ENCODE data around the gene ZSCAN30.
A peak's percentile ranks its signal among the peaks of the same experiment; 100 is the strongest.

ZSCAN30 gene

DNA sequence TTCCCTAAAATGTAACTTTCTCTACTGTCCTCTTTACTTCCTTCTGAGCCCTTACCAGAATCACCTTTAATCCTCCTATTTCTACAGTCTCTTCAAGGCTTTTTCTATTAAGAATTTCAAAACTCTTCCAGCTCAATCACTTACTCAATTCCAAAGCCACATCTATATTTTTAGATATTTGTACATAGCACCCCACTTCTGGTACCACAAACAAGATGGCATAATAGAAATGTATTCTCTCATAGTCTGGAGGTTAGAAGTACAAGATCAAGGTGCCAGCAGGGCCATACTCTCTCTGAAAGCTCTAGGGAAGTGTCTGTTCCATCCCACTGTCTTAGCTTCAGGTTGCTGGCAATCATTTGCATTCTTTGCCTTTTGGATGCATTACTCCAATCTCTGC, 11.1 kb downstream of the ZSCAN30 start:
- DNase-seq (ENCODE audit: low spot score) = no peak

DNA sequence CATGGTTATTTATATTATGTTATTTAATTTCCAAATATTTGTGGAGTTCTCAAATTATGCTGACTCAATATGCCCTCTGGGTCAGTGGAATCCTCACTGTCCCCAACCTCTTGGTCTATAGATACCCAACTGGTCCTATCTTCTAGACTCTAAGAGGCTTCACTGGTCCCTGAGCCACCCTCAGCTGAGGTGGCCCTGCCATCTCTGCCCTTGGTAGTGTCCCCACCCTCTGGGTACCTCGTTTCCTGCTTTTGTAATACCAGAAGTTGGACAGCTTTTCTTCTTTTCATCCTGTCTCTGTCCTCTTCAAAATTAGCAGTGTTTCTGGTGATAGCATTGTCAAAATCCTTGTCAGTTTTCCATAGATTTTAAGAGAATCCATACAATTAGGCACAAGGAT, 11.9 kb downstream of the ZSCAN30 start:
- no peak for DNase-seq (ENCODE audit: low spot score)

DNA sequence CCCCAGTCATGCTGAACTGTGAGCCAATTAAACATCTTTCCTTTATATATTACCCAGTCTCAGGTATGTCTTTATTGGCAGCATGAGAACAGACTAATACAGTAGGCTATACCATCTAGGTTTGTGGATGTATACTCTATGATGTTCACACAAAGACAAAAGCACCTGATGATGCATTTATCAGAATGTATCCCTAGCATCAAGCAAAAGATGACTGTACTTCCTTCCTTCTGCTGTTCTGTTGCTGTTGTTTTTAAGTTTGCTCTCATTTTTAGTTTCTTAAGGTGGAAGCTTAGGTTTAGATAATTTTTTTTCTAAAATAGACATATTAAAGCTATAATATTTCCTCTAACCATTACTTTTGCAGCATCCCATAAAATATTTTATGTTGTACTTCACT, 12.4 kb downstream of the ZSCAN30 start:
- no peak for DNase-seq (ENCODE audit: low spot score)

DNA sequence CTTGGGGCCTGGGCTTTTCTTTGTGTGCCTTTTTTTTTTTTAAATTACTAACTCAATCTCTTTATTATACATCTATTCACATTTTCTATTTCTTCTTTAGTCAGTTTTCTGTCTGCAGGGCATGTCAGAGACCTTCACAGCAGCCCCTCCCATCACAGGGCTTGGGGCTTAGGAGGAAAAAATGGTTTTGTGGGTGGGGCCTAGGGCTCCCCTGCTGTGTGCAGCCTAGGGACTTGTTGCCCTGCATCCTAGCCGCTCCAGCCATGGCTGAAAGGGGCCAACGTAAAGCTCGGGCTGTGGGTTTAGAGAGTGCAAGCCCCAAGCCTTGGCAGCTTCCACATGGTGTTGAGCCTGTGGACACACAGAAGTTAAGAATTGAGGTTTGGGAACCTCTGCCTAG, 13.8 kb downstream of the ZSCAN30 start:
- DNase-seq (ENCODE audit: low spot score) = no peak

DNA sequence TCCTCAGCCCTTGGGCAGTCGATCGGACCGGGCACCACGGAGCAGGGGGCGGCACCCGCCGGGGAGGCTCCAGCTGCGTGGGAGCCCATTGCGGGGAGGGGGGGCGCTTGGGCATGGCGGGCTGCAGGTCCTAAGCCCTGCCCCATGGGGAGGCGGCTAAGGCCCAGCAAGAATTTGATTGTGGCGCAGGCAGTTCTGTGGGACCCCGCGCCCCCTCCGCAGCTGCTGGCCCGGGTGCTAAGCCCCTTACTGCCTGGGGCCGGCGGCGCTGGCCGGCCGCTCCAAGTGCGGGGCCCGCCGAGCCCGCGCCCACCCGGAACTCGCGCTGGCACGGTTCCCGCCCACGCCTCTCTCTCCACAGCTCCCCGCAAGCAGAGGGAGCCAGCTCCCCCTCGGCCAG, 18.4 kb downstream of the ZSCAN30 start:
- DNase-seq (ENCODE audit: low spot score) = no peak

DNA sequence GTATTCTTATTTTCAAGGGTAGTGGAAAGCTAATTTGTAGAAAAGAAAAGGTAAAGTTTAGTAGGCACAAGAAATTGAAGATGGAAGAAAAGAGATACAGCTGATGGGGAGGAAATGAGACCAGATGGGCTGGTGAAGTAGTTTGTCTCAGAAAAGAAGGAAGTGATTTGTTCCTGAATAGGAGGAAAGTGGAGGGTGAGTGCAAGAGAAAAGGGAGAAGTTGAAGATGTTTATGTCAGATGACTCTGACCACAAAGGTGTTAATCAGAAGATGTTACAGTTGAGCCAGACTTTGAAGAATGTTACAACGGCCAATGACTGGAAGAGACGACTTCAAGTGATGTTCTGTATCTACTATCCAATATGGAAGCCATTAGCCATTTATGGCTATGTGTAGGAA, 21.2 kb downstream of the ZSCAN30 start:
- peak; percentile 27 for DNase-seq (ENCODE audit: low spot score)

DNA sequence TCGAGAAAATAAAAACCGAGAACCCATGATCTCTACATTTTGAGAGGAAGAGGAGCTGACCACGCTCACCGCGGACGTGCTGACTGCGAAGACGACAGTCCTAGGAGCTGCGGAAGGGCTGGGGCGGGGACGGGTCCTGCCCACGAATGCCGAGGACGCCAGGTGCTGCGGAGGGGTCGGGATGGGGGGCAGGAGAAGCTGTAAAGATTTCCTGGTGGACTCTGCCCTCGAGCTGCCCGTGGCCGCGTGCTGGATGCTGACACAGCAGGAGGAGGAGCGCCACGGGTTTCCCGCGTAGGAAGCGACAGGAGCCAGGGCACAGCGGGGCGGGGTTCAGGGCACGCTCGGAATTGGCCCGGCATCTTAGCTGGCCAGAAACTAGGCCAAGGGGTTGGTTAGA, 22.2 kb downstream of the ZSCAN30 start:
- no peak for DNase-seq (ENCODE audit: low spot score)

DNA sequence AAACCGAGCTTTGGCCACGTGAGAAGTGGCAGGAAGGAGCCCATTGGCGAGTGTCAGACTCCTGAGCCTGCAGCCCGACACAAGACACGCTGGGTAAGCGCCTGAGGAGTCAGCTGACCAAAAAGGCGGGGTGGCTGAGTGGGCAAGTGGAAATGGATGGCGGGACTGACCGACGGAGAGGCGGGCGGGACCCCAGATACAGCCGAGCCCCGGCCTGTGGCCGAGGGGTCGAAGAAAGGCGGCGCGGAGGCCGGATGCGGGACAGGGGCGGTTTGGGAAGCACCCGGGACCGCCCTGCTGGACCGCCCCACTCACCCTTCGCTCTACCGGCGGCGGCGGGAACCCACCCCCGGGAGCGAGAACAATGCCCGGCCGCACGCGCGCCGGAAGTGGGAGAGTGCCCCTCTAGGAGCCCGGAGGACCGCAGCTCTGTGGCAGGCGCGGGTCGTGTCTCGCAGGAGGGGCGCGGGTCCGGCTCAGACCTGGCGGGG, 22.8 kb downstream of the ZSCAN30 start:
- DNase-seq (ENCODE audit: low spot score) = peak; percentile 64

DNA sequence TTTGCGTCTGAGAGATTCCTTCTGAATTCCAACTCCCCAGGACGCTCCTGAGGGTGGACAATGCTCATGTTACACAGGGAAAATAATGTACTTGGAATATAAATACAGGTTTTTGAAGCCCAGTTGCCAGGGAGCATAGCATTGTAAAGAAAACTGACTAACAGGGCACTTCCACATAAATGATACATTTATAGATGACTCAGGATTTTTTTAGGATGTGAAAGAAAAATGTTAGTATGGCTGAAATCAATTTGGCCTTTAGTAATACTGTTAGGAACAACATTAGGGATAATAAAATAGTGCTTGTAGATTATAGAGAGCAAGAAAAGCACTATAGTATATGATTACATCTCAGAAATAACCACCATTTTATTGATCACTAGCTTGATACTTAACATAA, 25.6 kb downstream of the ZSCAN30 start:
- DNase-seq (ENCODE audit: low spot score) = no peak

DNA sequence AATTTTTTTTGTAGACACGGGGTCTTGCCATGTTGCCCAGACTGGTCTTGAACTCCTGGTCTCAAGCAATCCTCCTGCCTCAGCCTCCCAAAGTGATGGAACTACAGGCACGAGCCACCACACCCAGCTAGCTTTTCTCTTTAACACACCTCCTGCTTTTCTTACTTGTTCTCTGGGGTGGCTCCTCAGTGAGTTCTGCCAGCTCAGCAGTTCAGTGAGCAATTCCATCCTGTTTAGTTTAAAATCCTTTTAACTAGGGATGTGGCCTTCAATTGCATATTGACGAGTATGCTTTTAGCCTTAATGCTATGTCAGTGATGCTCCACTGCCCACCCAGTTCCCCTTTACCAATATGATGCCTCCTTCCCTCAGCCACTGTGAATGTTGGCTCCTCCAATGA, 33.1 kb downstream of the ZSCAN30 start:
- DNase-seq (ENCODE audit: low spot score) = no peak

DNA sequence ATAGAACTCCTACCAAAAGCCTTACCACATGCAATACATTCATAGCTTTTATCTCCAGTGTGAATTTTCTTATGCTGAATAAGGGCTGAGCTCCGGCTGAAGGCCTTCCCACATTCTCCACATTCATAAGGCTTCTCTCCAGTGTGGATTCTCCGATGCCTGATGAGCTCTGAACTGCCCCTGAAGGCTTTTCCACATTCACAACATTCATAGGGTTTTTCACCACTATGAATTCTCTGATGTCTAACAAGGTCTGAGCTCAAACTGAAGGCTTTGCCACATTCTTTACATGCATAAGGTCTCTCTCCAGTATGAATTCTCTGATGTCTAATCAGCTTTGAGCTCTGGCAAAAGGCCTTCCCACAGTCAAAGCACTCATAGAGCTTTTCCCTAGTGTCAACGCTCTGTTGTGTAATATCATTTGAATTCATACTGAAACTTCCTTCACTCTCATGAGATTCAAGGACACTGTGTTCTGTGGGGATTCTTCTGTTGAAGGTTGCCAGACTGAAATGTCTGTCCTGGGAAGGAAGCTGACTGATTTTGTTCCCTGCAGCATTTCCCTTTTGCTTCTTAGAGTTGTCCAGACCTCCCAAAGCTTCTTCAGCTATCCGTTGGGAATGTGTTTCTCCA, 36.3 kb downstream of the ZSCAN30 start:
- no peak for DNase-seq (ENCODE audit: low spot score)

DNA sequence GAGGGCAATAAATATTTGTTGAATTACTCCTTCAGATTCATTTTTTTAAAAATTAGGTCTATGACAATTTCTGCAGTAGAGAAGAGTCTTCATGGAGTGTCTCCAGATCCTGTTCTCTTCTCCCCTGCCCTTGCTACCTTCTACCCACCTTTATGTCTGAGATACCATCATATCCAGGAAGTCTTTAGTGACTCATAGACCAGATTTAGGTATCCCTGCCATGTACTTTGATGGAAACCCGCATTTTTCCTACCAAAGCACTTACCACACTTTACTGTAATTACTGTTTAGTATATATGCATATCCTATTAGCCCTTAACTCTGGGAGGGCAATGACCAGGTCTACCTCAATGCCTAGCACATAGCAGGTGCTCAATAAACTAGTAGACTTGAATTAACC, 37.6 kb downstream of the ZSCAN30 start:
- no peak for DNase-seq (ENCODE audit: low spot score)

DNA sequence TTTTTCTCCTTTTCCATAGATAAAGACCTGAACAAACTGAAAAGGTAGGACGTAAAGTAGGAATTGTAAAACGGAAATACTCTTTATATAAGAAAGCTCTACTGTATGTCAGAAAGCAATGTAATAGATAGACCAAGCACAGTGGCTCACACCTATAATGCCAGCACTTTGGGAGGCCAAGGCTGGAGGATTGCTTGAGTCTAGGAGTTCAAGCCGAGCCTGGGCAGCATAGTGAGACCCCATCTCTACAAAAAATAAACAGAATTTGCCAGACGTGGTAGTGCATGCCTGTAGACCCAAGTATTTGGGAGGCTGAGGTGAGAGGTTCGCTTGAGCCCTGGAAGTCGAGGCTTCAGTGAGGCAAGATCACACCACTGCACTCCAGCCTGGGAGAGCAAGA, 41.6 kb downstream of the ZSCAN30 start:
- DNase-seq (ENCODE audit: low spot score) = no peak

DNA sequence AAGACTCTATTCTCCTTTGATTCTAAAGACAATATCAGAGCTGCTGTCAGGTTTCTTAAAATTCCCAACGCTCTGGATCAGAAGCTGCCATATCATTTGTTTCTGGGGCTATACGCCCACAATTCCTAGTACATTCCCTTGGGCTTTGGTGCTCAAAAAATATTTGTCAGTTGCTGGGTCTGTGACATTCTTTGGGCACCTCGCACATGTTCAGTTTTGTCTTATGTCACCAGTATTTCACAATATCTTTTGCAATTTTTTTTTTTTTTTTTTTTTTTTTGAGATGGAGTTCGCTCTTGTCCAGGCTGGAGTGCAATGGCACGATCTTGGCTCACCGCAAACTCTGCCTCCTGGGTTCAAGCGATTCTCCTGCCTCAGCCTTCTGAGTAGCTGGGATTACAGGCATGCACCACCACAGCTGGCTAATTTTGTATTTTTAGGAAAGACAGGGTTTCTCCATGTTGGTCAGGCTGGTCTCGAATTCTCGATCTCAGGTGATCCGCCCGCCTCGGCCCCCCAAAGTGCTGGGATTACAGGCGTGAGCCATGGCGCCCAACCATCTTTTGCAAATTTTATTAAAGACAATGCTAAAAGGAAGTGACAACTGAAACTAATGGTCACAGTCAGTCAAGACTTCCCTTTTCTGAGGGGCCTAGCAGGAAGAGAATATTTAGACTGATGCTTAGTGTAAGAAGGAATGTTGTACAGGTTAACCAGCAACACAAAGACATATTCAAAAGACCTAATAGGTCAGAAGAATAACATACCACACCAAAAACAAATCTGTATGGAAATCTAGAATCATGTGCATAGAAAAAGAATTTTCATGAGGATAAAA, 42.4 kb downstream of the ZSCAN30 start:
- peak; percentile 45 for DNase-seq (ENCODE audit: low spot score)

DNA sequence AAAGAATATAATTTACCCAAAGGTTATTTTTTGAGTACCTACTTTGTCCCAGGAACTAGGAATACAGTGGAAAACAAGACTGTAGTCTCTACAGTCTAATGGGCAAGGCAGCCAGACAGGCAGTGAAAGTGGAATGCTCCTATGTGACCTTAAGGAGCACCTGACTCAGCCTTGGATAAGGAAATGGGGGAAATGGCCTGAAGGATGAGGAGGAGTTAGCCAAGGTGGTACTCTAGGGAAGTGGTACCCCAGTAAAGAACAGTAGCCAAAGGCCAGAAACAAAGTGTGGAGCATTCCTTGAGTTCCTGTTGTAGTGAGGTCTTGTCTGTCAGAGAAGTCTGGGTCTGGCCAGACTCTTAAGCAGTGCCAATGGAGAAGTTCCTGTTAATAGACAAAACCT, 43.2 kb downstream of the ZSCAN30 start:
- no peak for DNase-seq (ENCODE audit: low spot score)

DNA sequence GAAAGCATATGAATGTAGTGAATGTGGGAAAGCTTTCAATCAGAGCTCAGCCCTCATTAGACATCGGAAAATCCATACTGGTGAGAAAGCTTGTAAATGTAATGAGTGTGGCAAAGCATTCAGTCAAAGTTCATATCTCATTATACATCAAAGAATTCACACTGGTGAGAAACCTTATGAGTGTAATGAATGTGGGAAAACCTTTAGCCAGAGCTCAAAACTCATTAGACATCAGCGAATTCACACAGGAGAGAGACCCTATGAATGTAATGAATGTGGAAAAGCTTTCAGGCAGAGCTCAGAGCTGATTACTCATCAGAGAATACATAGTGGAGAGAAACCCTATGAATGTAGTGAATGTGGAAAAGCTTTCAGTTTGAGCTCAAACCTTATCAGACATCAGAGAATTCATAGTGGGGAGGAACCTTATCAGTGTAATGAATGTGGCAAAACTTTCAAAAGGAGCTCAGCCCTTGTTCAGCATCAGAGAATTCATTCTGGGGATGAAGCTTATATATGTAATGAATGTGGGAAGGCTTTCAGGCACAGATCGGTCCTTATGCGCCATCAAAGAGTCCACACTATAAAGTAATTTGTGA, 44.2 kb downstream of the ZSCAN30 start:
- DNase-seq (ENCODE audit: low spot score) = no peak

DNA sequence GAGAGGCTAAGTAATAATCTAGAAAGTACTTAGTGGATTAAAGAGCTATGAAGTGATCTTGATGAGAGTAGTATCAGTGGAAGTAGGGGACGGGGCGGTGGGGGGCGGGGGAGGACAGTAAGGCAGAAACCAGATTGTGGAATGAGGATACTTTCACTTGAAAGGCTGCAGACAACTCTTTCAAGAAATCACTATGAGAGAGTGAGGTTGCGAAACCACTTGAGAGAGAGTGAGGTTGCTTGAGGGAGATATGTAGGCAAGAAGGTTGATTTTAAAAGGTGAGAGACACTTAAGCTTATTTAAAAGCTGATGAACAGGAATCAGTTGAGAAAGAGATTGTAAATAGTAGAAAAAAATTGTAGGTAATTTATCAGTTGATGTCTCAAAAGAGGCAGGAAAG, 45.4 kb downstream of the ZSCAN30 start:
- DNase-seq (ENCODE audit: low spot score) = no peak

DNA sequence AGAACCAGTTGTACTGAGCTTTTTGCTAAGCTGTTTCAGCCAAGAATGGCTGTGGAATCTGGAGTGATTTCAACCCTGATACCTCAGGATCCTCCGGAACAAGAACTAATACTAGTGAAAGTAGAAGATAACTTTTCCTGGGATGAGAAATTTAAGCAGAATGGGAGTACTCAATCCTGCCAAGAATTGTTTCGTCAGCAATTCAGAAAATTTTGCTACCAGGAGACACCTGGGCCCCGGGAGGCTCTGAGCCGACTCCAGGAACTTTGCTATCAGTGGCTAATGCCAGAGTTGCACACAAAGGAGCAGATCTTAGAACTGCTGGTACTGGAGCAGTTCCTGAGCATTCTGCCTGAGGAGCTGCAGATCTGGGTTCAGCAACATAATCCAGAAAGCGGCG, 47.6 kb downstream of the ZSCAN30 start:
- no peak for DNase-seq (ENCODE audit: low spot score)

DNA sequence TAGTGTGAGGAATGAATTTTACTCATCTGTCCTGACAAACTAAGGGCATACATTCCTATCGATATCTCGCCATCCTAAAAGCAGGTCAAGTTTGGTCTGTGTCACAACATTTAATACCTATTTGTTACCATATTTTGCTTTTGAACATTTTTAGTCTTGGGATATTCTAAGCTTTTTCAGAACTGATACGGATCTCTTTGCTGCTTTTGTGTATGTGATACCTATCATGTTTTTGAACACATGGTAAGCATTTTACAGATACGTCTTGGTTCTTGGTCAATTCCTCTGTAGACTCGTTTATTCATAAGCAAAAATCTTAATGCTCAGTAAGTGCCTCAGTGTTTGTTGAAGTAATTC, 48.6 kb downstream of the ZSCAN30 start:
- no peak for DNase-seq (ENCODE audit: low spot score)

DNA sequence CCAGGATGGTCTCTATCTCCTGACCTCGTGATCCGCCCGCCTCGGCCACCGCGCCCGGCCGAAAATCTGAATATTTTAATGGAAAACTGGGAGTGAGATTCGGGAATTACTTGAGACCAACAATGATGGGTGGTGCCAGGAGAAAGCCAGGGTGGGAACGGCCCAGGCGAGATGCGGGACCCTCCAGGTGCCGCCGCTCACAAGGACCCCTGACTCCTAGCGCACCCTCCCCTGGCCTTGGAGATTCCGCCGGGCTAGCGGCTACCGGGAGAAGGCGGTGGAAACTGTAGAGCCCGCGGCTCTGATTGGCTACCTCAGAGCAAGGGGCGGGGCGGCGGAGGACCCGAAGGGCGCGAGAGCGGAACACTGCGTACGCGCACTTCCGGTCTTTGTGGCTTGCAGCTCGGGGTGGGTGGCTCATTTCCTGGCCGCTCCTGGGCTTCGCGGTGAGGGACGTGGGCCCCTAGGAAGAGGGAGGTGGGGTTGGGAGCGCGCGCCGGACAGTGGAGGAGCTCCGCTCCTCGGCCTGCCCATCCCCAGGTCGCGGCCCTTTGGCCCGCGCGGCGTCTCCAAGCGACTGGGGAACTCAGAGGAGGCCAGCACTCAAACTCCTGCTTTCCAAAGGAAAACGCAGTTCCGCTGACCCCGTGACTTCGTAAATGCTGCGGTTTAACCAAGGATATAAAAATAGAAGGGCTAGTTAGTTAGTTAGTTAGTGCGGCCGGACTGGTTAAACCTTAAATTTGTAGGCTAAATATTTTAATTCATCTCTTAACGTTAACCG, 49.2 kb downstream of the ZSCAN30 start, which contains the start of gene ZNF397:
Gene ZNF397, plus strand, starts transcription at position 371 of the 784 bp plus-strand sequence. CDS start 1,437 bp downstream, outside the sequence.
- peak; percentile 96 for DNase-seq (ENCODE audit: low spot score)

DNA sequence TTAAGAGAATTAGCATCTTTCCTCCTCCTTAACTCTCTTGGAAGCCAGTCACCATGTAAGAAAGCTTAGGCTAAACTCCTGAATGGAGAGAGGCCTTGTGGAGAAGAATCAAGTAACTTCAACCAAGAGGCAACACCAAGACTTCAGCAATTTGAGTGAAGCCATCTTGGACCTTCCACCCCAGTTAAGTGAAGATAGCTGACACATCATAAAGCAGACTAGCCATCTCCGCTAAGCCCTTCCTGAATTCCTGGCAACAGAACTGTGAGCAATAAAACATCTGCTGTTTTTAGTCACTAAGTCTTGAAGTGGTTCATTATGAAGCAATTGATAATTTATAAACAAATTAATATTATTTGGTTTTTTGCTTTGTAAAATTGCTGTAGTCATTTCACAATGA, 50.7 kb downstream of the ZSCAN30 start:
- no peak for DNase-seq (ENCODE audit: low spot score)
